Liver (tissue), 9 donors: ENCODE results near the gene HSD17B4. TPM values are rescaled to one million over a fixed set of nuclear protein-coding genes. Genes with fewer than 3 reads are reported as not detected.
"Not testable (repeated sequence)": the region's sequence is repeated elsewhere in the genome, so short reads cannot be mapped to it uniquely, and the experiment has no call there.

Experiments used
- DNase-seq: peaks from one replicate; pipeline ENCODE4 v3.0.0-alpha.2; 2017; ENCODE audit warnings: low spot score
- H3K27ac ChIP-seq, 2 donors: one replicate each; pipeline ENCODE4 v1.7.0; 2013; ENCODE audit warnings: inconsistent platforms in 2 of 2, low read length in 2 of 2, control low read depth in 1 of 2, low read depth in 1 of 2, mild to moderate bottlenecking in 1 of 2
- H3K27me3 ChIP-seq, 4 donors: one replicate each; pipeline versions ENCODE4 v1.6.1 to v1.7.0; 2013; ENCODE audit warnings: low read length in 3 of 4, inconsistent platforms in 1 of 4, mild to moderate bottlenecking in 1 of 4, moderate library complexity in 1 of 4; ENCODE audit not compliant: control insufficient read depth in 4 of 4, insufficient read depth in 4 of 4
- H3K36me3 ChIP-seq, 4 donors: one replicate each; pipeline versions ENCODE4 v1.6.1 to v1.7.0; 2013; ENCODE audit warnings: low read length in 3 of 4, mild to moderate bottlenecking in 3 of 4, low read depth in 1 of 4, moderate library complexity in 1 of 4; ENCODE audit not compliant: control insufficient read depth in 4 of 4, insufficient read depth in 3 of 4
- H3K4me1 ChIP-seq, 4 donors: one replicate each; pipeline versions ENCODE4 v1.6.1 to v1.7.0; 2013; ENCODE audit warnings: low read length in 3 of 4, mild to moderate bottlenecking in 3 of 4, moderate library complexity in 1 of 4; ENCODE audit not compliant: control insufficient read depth in 4 of 4, insufficient read depth in 4 of 4
- H3K4me3 ChIP-seq, 3 donors: one replicate each; pipeline versions ENCODE4 v1.6.1 to v1.7.0; 2013; ENCODE audit warnings: low read length in 3 of 3, control low read depth in 1 of 3, low read depth in 1 of 3, mild to moderate bottlenecking in 1 of 3
- H3K9ac ChIP-seq, 2 donors: one replicate each; pipeline ENCODE4 v1.7.0; 2013; ENCODE audit warnings: low read length in 2 of 2, mild to moderate bottlenecking in 2 of 2, moderate library complexity in 2 of 2, control low read depth in 1 of 2, low read depth in 1 of 2
- H3K9me3 ChIP-seq, 4 donors: one replicate each; pipeline versions ENCODE4 v1.6.1 to v1.7.0; 2013; ENCODE audit warnings: low read length in 3 of 4; ENCODE audit not compliant: control insufficient read depth in 4 of 4
- CTCF ChIP-seq: fragments of 150-350 bp; IDR thresholded peaks from 2 replicates; pipeline ENCODE4 v1.5.1; 2017; ENCODE audit warnings: improper control_type of control experiment, low read depth, low read length; ENCODE audit not compliant: missing input control
- EGR1 ChIP-seq, 2 donors: IDR thresholded peaks; 2 replicates each; pipeline ENCODE4 v1.6.1; 2016 to 2018; ENCODE audit warnings: antibody characterized with exemption in 2 of 2, low read depth in 2 of 2
- FOXA1 ChIP-seq: IDR thresholded peaks from 2 replicates; pipeline ENCODE4 v1.6.1; 2016; ENCODE audit warnings: antibody characterized with exemption
- FOXA2 ChIP-seq: IDR thresholded peaks from 2 replicates; pipeline ENCODE4 v1.6.1; 2016; ENCODE audit warnings: antibody characterized with exemption
- GABPA ChIP-seq, 2 donors: IDR thresholded peaks in 1 of 2; conservative IDR thresholded peaks in 1 of 2; 2 replicates each; pipeline ENCODE4 v1.6.1; 2016; ENCODE audit warnings: antibody characterized with exemption in 2 of 2, mild to moderate bottlenecking in 1 of 2, moderate library complexity in 1 of 2
- HNF4A ChIP-seq, 2 donors: conservative IDR thresholded peaks; 2 replicates each; pipeline ENCODE4 v1.6.1; 2016; ENCODE audit warnings: antibody characterized with exemption in 2 of 2, mild to moderate bottlenecking in 2 of 2
- HNF4G ChIP-seq: IDR thresholded peaks from 2 replicates; pipeline ENCODE4 v1.6.1; 2016; ENCODE audit warnings: antibody characterized with exemption
- JUND ChIP-seq, 2 donors: IDR thresholded peaks; 2 replicates each; pipeline ENCODE4 v1.6.1; 2016; ENCODE audit warnings: antibody characterized with exemption in 2 of 2
- NR2F2 ChIP-seq: IDR thresholded peaks from 2 replicates; pipeline ENCODE4 v1.6.1; 2016; ENCODE audit warnings: antibody characterized with exemption
- RAD21 ChIP-seq, 2 donors: IDR thresholded peaks; 2 replicates each; pipeline ENCODE4 v1.6.1; 2016; ENCODE audit warnings: antibody characterized with exemption in 2 of 2, mild to moderate bottlenecking in 2 of 2
- REST ChIP-seq: IDR thresholded peaks from 2 replicates; pipeline ENCODE4 v1.6.1; 2016; ENCODE audit warnings: antibody characterized with exemption, mild to moderate bottlenecking
- RXRA ChIP-seq, 2 donors: IDR thresholded peaks; 2 replicates each; pipeline ENCODE4 v1.6.1; 2017 to 2018; ENCODE audit warnings: antibody characterized with exemption in 2 of 2, mild to moderate bottlenecking in 1 of 2
- SP1 ChIP-seq: IDR thresholded peaks from 2 replicates; pipeline ENCODE4 v1.6.1; 2018; ENCODE audit warnings: antibody characterized with exemption, mild to moderate bottlenecking
- TAF1 ChIP-seq: conservative IDR thresholded peaks from 2 replicates; pipeline ENCODE4 v1.6.1; 2016; ENCODE audit warnings: antibody characterized with exemption, mild to moderate bottlenecking
- YY1 ChIP-seq: IDR thresholded peaks from 2 replicates; pipeline ENCODE4 v1.6.1; 2016; ENCODE audit warnings: antibody characterized with exemption, mild to moderate bottlenecking
- WGBS: extraction: QIAGEN DNeasy Blood & Tissue Kit; methylation state at CpG from one replicate; pipeline ENCODE4 v1.1.7; 2013; 5-methylcytosine and 5-hydroxymethylcytosine counted together
- polyA plus RNA-seq, 2 donors: library from polyadenylated mRNA; stranded (reverse) in 1 of 2; unstranded in 1 of 2; fragments of 200-250 nt in 1 of 2; fragments of >200 nt in 1 of 2; fragmentation: Nextera tagmentation in 1 of 2; extraction: Ambion mirVana in 1 of 2; gene quantifications; one replicate each; pipeline versions ENCODE4 v1.2.1 to v1.2.3, GENCODE V29; 2013 to 2015
- total RNA-seq, 2 donors: library from RNA; depleted of rRNA; stranded (reverse); fragments of >200 nt; gene quantifications; one replicate each; pipeline ENCODE4 v1.2.3, GENCODE V29; 2014
- TF ChIP-seq, protein P1 (sequence below): IDR thresholded peaks from 2 replicates; pipeline ENCODE4 v1.6.1; 2016; ENCODE audit warnings: antibody characterized with exemption
- TF ChIP-seq, protein P2 (sequence below): IDR thresholded peaks from 2 replicates; pipeline ENCODE4 v1.6.1; 2016; ENCODE audit warnings: antibody characterized with exemption
- TF ChIP-seq, protein P3 (sequence below): IDR thresholded peaks from 2 replicates; pipeline ENCODE4 v1.6.1; 2016; ENCODE audit warnings: antibody characterized with exemption
- donor health status: healthy.
- donor health status: healthy.
- donor health status: healthy.
- donor health status: healthy.
- donor health status: healthy.

The HSD17B4 gene
- total and polyA plus RNA-seq, 4 donors = 299 to 699 (median 393) TPM

GRCh38 chr5:119439140-119439631, 13.1 kb upstream of the HSD17B4 start:
- TF ChIP-seq, protein P1, sequence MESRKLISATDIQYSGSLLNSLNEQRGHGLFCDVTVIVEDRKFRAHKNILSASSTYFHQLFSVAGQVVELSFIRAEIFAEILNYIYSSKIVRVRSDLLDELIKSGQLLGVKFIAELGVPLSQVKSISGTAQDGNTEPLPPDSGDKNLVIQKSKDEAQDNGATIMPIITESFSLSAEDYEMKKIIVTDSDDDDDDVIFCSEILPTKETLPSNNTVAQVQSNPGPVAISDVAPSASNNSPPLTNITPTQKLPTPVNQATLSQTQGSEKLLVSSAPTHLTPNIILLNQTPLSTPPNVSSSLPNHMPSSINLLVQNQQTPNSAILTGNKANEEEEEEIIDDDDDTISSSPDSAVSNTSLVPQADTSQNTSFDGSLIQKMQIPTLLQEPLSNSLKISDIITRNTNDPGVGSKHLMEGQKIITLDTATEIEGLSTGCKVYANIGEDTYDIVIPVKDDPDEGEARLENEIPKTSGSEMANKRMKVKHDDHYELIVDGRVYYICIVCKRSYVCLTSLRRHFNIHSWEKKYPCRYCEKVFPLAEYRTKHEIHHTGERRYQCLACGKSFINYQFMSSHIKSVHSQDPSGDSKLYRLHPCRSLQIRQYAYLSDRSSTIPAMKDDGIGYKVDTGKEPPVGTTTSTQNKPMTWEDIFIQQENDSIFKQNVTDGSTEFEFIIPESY = peak; percentile 61
- TF ChIP-seq RAD21 (IDR thresholded peaks at IDR 0.05) = peak; percentile 21 to 36
- peak; percentile 89 for TF ChIP-seq SP1
- no peak for TF ChIP-seq NR2F2
- TF ChIP-seq YY1 = peak; percentile 75
- peak in 1 of 2 donors; percentile 77 for TF ChIP-seq EGR1 (IDR thresholded peaks at IDR 0.05; ENCODE audit: low read depth in 2 of 2)
- TF ChIP-seq HNF4A (conservative IDR thresholded peaks at IDR 0.05) = peak; percentile 64 to 76
- TF ChIP-seq HNF4G = no peak
- TF ChIP-seq, protein P2, sequence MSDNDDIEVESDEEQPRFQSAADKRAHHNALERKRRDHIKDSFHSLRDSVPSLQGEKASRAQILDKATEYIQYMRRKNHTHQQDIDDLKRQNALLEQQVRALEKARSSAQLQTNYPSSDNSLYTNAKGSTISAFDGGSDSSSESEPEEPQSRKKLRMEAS = peak; percentile 82
- TF ChIP-seq REST = peak; percentile 70
- TF ChIP-seq RXRA (IDR thresholded peaks at IDR 0.05) = peak; percentile 76 to 87
- peak; percentile 75 for TF ChIP-seq FOXA2
- no peak for TF ChIP-seq CTCF
- TF ChIP-seq TAF1 = no peak
- TF ChIP-seq GABPA (IDR thresholded peaks at IDR 0.05 in 1 of 2, conservative IDR thresholded peaks at IDR 0.05 in 1 of 2) = no peak
- peak; percentile 72 for TF ChIP-seq FOXA1
- TF ChIP-seq, protein P3, sequence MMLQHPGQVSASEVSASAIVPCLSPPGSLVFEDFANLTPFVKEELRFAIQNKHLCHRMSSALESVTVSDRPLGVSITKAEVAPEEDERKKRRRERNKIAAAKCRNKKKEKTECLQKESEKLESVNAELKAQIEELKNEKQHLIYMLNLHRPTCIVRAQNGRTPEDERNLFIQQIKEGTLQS = peak; percentile 84
- peak; percentile 92 to 93 for TF ChIP-seq JUND (IDR thresholded peaks at IDR 0.05)
- Histone ChIP-seq H3K27me3 (no peaks in the 10 kb centered on the region), H3K9me3 (no peaks in the 10 kb centered on the region), H3K27ac (peak overlapping the region in 1 of 2 donors; percentile 25), H3K36me3 (no peaks in the 10 kb centered on the region), H3K4me3 (peak overlapping the region in 1 of 3 donors; percentile 14), H3K4me1 (peaks cover 0 to 6% (median 3%) of the 10 kb centered on the region in 4 donors), H3K9ac (no peak overlapping the region)
- WGBS = 41% methylated on average over 8 of the region's 8 CpGs
- peak; percentile 62 for DNase-seq

- WGBS = 41% methylated on average over 3 of the region's 3 CpGs
- H3K36me3 ChIP-seq, H3K27ac ChIP-seq, H3K4me3 ChIP-seq, H3K27me3 ChIP-seq, DNase-seq, H3K4me1 ChIP-seq, H3K9me3 ChIP-seq, H3K9ac ChIP-seq: not testable (repeated sequence)
These were observed 12.7 kb upstream of the HSD17B4 start for GRCh38 chr5:119439632-119440031.

DNA sequence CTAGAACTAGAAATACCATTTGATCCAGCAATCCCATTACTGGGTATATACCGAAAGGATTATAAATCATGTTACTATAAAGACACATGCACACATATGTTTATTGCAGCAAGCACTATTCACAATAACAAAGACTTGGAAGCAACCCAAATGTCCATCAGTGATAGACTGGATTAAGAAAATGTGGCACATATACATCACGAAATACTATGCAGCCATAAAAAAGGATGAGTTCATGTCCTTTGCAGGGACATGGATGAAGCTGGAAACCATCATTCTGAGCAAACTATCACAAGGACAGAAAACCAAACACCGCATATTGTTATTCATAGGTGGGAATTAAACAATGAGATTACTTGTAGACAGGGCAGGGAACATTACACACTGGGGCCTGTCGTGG, 7.7 kb upstream of the HSD17B4 start:
- not testable (repeated sequence) for H3K36me3 ChIP-seq, H3K4me3 ChIP-seq, H3K27me3 ChIP-seq, DNase-seq, H3K27ac ChIP-seq, H3K4me1 ChIP-seq, H3K9me3 ChIP-seq, H3K9ac ChIP-seq
- WGBS = 90% methylated on average over 4 of the region's 4 CpGs
